ENCODE measurements around the gene GRID1.

DNA sequence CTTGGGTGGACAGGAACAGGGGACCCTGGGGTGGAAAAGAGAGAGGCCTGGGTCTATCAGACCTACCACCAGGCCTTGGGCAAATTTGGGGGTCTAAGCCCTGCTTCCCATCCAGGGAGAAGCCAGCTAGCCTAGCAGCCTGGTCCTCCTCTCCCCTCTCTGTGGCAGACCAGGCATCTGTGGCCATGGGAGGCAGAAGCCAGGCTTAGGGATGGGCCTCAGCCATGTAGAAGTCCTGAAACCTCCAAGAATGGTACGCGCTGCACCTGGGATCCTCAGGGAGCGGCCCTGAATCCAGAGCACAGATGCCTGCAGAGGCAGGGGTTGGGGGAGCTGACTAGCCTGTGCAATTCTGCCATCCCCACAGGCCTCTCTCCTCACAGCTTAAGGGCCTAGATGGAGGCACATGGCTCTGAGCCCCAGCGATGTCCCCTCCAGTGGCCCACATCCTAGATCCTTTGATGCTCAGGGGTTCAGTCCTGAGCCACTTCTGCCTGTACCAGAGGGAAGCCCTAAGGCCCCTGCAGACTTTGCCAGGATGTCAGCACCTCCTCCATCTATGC, 21.2 kb downstream of the GRID1 start:
- TF ChIP-seq POLR2A (IDR thresholded peaks at IDR 0.05; ENCODE audit: borderline replicate concordance, extremely low read depth, insufficient read depth, insufficient read length): no peak
- TF ChIP-seq, protein P1, sequence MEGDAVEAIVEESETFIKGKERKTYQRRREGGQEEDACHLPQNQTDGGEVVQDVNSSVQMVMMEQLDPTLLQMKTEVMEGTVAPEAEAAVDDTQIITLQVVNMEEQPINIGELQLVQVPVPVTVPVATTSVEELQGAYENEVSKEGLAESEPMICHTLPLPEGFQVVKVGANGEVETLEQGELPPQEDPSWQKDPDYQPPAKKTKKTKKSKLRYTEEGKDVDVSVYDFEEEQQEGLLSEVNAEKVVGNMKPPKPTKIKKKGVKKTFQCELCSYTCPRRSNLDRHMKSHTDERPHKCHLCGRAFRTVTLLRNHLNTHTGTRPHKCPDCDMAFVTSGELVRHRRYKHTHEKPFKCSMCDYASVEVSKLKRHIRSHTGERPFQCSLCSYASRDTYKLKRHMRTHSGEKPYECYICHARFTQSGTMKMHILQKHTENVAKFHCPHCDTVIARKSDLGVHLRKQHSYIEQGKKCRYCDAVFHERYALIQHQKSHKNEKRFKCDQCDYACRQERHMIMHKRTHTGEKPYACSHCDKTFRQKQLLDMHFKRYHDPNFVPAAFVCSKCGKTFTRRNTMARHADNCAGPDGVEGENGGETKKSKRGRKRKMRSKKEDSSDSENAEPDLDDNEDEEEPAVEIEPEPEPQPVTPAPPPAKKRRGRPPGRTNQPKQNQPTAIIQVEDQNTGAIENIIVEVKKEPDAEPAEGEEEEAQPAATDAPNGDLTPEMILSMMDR (IDR thresholded peaks at IDR 0.05 in 2 of 3, conservative IDR thresholded peaks at IDR 0.05 in 1 of 3; ENCODE audit: borderline replicate concordance in 1 of 3, insufficient read depth in 1 of 3, low read depth in 2 of 3, low read length in 2 of 3): no peak
- TF ChIP-seq EZH2phosphoT487 (IDR thresholded peaks at IDR 0.05; ENCODE audit: borderline replicate concordance): no peak
- TF ChIP-seq, protein P2, sequence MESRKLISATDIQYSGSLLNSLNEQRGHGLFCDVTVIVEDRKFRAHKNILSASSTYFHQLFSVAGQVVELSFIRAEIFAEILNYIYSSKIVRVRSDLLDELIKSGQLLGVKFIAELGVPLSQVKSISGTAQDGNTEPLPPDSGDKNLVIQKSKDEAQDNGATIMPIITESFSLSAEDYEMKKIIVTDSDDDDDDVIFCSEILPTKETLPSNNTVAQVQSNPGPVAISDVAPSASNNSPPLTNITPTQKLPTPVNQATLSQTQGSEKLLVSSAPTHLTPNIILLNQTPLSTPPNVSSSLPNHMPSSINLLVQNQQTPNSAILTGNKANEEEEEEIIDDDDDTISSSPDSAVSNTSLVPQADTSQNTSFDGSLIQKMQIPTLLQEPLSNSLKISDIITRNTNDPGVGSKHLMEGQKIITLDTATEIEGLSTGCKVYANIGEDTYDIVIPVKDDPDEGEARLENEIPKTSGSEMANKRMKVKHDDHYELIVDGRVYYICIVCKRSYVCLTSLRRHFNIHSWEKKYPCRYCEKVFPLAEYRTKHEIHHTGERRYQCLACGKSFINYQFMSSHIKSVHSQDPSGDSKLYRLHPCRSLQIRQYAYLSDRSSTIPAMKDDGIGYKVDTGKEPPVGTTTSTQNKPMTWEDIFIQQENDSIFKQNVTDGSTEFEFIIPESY (IDR thresholded peaks at IDR 0.05; ENCODE audit: extremely low read depth, insufficient replicate concordance, low read length): no peak
- no peak for TF ChIP-seq POLR2AphosphoS5 (IDR thresholded peaks at IDR 0.05; ENCODE audit: low read depth, low read length)
- TF ChIP-seq EZH2 (IDR thresholded peaks at IDR 0.05): no peak
- no peak for TF ChIP-seq TCF7L2 (IDR thresholded peaks at IDR 0.05; ENCODE audit: borderline replicate concordance, extremely low read depth, insufficient read depth, insufficient read length)
- TF ChIP-seq, protein P3, sequence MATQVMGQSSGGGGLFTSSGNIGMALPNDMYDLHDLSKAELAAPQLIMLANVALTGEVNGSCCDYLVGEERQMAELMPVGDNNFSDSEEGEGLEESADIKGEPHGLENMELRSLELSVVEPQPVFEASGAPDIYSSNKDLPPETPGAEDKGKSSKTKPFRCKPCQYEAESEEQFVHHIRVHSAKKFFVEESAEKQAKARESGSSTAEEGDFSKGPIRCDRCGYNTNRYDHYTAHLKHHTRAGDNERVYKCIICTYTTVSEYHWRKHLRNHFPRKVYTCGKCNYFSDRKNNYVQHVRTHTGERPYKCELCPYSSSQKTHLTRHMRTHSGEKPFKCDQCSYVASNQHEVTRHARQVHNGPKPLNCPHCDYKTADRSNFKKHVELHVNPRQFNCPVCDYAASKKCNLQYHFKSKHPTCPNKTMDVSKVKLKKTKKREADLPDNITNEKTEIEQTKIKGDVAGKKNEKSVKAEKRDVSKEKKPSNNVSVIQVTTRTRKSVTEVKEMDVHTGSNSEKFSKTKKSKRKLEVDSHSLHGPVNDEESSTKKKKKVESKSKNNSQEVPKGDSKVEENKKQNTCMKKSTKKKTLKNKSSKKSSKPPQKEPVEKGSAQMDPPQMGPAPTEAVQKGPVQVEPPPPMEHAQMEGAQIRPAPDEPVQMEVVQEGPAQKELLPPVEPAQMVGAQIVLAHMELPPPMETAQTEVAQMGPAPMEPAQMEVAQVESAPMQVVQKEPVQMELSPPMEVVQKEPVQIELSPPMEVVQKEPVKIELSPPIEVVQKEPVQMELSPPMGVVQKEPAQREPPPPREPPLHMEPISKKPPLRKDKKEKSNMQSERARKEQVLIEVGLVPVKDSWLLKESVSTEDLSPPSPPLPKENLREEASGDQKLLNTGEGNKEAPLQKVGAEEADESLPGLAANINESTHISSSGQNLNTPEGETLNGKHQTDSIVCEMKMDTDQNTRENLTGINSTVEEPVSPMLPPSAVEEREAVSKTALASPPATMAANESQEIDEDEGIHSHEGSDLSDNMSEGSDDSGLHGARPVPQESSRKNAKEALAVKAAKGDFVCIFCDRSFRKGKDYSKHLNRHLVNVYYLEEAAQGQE (IDR thresholded peaks at IDR 0.05; ENCODE audit: low read depth): no peak
- TF ChIP-seq, protein P4, sequence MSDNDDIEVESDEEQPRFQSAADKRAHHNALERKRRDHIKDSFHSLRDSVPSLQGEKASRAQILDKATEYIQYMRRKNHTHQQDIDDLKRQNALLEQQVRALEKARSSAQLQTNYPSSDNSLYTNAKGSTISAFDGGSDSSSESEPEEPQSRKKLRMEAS (IDR thresholded peaks at IDR 0.05): no peak
- no peak for TF ChIP-seq RAD21 (IDR thresholded peaks at IDR 0.05; ENCODE audit: low read depth)
- TF ChIP-seq JUND (IDR thresholded peaks at IDR 0.05): no peak

Measured in HCT116 (cell line).